Hepatocyte (in vitro differentiated cells): ENCODE measurements around the gene CXCL12.

Experiments used
- EZH2 ChIP-seq: fragments of 200-600 bp; sonication (generic); IDR thresholded peaks from 2 replicates; pipeline ENCODE4 v1.6.1; 2016; ENCODE audit warnings: antibody characterized with exemption, mild to moderate bottlenecking, borderline replicate concordance
- EZH2phosphoT487 ChIP-seq: fragments of 200-600 bp; sonication (generic); IDR thresholded peaks from one replicate; pipeline ENCODE4 v1.6.1; 2018; ENCODE audit warnings: antibody characterized with exemption, mild to moderate bottlenecking, low read depth, moderate library complexity; ENCODE audit not compliant: unreplicated experiment, severe bottlenecking
- TF ChIP-seq, protein P1 (sequence below): fragments of 200-600 bp; sonication (generic); IDR thresholded peaks from 2 replicates; pipeline ENCODE4 v1.5.1; 2016; ENCODE audit warnings: antibody characterized with exemption, mild to moderate bottlenecking; ENCODE audit not compliant: poor library complexity

- TF ChIP-seq, protein P1, sequence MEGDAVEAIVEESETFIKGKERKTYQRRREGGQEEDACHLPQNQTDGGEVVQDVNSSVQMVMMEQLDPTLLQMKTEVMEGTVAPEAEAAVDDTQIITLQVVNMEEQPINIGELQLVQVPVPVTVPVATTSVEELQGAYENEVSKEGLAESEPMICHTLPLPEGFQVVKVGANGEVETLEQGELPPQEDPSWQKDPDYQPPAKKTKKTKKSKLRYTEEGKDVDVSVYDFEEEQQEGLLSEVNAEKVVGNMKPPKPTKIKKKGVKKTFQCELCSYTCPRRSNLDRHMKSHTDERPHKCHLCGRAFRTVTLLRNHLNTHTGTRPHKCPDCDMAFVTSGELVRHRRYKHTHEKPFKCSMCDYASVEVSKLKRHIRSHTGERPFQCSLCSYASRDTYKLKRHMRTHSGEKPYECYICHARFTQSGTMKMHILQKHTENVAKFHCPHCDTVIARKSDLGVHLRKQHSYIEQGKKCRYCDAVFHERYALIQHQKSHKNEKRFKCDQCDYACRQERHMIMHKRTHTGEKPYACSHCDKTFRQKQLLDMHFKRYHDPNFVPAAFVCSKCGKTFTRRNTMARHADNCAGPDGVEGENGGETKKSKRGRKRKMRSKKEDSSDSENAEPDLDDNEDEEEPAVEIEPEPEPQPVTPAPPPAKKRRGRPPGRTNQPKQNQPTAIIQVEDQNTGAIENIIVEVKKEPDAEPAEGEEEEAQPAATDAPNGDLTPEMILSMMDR: no peak
- TF ChIP-seq EZH2 (no peak), EZH2phosphoT487 (no peak)
These were observed 15.6 kb upstream of the CXCL12 start for GRCh38 chr10:44400541-44400940.
